ENCODE data around the gene GHR. TPM values are rescaled to one million over a fixed set of nuclear protein-coding genes. Genes with fewer than 3 reads are reported as not detected.
A peak's percentile ranks its signal among the peaks of the same experiment; 100 is the strongest.
"Not testable (repeated sequence)": the region's sequence is repeated elsewhere in the genome, so short reads cannot be mapped to it uniquely, and the experiment has no call there.

The GHR gene
- total RNA-seq, 1 donor from 2014 or later: 1.3 TPM

GRCh38 chr5:42570966-42571960 lies 148.0 kb downstream of the GHR start:
- no peak for TF ChIP-seq CTCF (IDR thresholded peaks at IDR 0.05; ENCODE audit: insufficient read depth, low read length, severe bottlenecking)
- H3K36me3 ChIP-seq (ENCODE audit: control insufficient read depth, insufficient read depth, low read length): no peaks in the 10 kb centered on the region
- H3K4me3 ChIP-seq (ENCODE audit: low read depth, low read length): no peak overlapping the region
- no peaks in the 10 kb centered on the region for H3K27me3 ChIP-seq (ENCODE audit: control insufficient read depth, insufficient read depth, low read length)
- DNase-seq (ENCODE audit: low read depth): peak; percentile 68
- FAIRE-seq: no peak

GRCh38 chr5:42572313-42572712 lies 149.1 kb downstream of the GHR start:
- TF ChIP-seq CTCF (IDR thresholded peaks at IDR 0.05; ENCODE audit: insufficient read depth, low read length, severe bottlenecking): no peak
- no peaks in the 10 kb centered on the region for H3K36me3 ChIP-seq (ENCODE audit: control insufficient read depth, insufficient read depth, low read length)
- DNase-seq (ENCODE audit: low read depth): no peak
- no peaks in the 10 kb centered on the region for H3K27me3 ChIP-seq (ENCODE audit: control insufficient read depth, insufficient read depth, low read length)
- FAIRE-seq: peak; percentile 55
- no peak overlapping the region for H3K4me3 ChIP-seq (ENCODE audit: low read depth, low read length)

- FAIRE-seq (no peak), DNase-seq (ENCODE audit: low read depth) (no peak)
- no peak for TF ChIP-seq CTCF (IDR thresholded peaks at IDR 0.05; ENCODE audit: insufficient read depth, low read length, severe bottlenecking)
- Histone ChIP-seq H3K27me3 (ENCODE audit: control insufficient read depth, insufficient read depth, low read length) (no peaks in the 10 kb centered on the region), H3K36me3 (ENCODE audit: control insufficient read depth, insufficient read depth, low read length) (no peaks in the 10 kb centered on the region), H3K4me3 (ENCODE audit: low read depth, low read length) (no peak overlapping the region)
These were observed 150.1 kb downstream of the GHR start for GRCh38 chr5:42573386-42573785.

DNA sequence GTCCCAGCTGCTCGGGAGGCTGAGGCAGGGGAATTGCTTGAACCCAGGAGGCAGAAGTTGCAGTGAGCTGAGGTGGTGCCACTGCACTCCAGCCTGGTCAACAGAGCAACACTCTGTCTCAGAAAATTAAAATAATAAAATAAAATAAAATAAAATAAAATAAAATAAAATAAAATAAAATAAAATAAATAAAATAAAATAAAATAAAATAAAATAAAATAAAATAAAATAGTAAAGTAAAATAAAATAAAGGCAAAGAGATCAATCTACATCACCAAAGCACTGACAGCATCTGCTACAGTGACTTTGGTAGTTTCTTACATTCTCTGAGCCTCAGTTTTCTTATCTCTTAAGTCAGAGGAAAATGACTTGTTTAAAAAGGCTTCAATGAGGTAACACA lies 152.7 kb downstream of the GHR start:
- H3K36me3 ChIP-seq (ENCODE audit: control insufficient read depth, insufficient read depth, low read length); FAIRE-seq; DNase-seq (ENCODE audit: low read depth); H3K27me3 ChIP-seq (ENCODE audit: control insufficient read depth, insufficient read depth, low read length); H3K4me3 ChIP-seq (ENCODE audit: low read depth, low read length): not testable (repeated sequence)

DNA sequence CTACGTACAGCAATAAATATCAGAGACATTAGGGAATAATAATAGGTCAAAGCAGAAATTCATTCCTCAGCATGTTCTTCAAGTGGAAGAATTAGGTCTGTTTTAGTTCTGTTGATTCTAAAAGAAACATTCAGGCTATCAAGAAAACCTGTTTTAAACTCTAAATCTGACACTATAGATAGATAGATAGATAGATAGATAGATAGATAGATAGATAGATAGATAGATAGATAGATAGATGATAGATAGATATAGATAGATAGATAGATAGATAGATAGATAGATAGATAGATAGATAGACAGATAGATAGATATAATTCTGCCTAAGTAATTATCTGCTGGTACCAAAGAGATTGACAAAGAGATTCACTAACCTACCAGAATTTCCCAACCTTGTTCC lies 155.7 kb downstream of the GHR start:
- FAIRE-seq; DNase-seq (ENCODE audit: low read depth); H3K36me3 ChIP-seq (ENCODE audit: control insufficient read depth, insufficient read depth, low read length); H3K4me3 ChIP-seq (ENCODE audit: low read depth, low read length); H3K27me3 ChIP-seq (ENCODE audit: control insufficient read depth, insufficient read depth, low read length): not testable (repeated sequence)

GRCh38 chr5:42579320-42579719 lies 156.1 kb downstream of the GHR start:
- no peak for FAIRE-seq
- peak; percentile 74 for DNase-seq (ENCODE audit: low read depth)
- no peak for TF ChIP-seq CTCF (IDR thresholded peaks at IDR 0.05; ENCODE audit: insufficient read depth, low read length, severe bottlenecking)
- H3K27me3 ChIP-seq (ENCODE audit: control insufficient read depth, insufficient read depth, low read length): no peaks in the 10 kb centered on the region
- no peaks in the 10 kb centered on the region for H3K36me3 ChIP-seq (ENCODE audit: control insufficient read depth, insufficient read depth, low read length)
- H3K4me3 ChIP-seq (ENCODE audit: low read depth, low read length): no peak overlapping the region
